ENCODE results near the gene TBL1X. TPM values are rescaled to one million over a fixed set of nuclear protein-coding genes. Genes with fewer than 3 reads are reported as not detected.

The TBL1X gene
- total and polyA plus RNA-seq, 2 of the 8 experiments (the other 6 are each of a cell fraction or from before 2014, with no cell fraction given), result 13.3 to 25.6 TPM

DNA sequence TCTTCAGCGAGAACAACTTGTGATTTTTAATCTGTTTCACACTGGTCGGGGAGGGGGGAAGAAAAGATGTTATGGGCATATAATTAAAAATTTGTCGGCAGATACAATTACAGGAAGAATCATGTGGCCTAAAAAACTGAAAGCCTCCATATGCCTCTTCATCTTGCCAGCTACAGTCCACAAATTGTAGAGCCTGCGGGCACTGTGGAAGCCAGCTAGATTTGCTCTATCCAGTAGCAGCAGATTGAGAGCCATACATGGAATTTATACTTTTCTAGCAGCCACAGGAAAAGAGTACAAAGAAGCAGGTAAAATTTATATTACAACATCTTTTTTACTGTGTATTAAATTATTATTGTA, 147.3 kb downstream of the TBL1X start (continued):
- TF ChIP-seq, protein P1, sequence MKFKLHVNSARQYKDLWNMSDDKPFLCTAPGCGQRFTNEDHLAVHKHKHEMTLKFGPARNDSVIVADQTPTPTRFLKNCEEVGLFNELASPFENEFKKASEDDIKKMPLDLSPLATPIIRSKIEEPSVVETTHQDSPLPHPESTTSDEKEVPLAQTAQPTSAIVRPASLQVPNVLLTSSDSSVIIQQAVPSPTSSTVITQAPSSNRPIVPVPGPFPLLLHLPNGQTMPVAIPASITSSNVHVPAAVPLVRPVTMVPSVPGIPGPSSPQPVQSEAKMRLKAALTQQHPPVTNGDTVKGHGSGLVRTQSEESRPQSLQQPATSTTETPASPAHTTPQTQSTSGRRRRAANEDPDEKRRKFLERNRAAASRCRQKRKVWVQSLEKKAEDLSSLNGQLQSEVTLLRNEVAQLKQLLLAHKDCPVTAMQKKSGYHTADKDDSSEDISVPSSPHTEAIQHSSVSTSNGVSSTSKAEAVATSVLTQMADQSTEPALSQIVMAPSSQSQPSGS (IDR thresholded peaks at IDR 0.05; ENCODE audit: low read length), result no peak
- no peak for TF ChIP-seq RBBP5 (IDR thresholded peaks at IDR 0.05; ENCODE audit: borderline replicate concordance, low read depth, low read length)
- TF ChIP-seq KDM5A (IDR thresholded peaks at IDR 0.05; ENCODE audit: low read length), result no peak

All from H1 (cell line).